K562 (cell line): ENCODE measurements around the gene TUBB2A. TPM values are rescaled to one million over a fixed set of nuclear protein-coding genes. Genes with fewer than 3 reads are reported as not detected.

Experiments used
- polyA plus RNA-seq, 8 experiments: library from polyadenylated mRNA; depleted of rRNA in 4 of 8; stranded (reverse) in 5 of 8; unstranded in 3 of 8; fragments of >200 nt; fragmentation: Nextera tagmentation in 2 of 8; fragmentation: Illumina TruSeq in 1 of 8; extraction: Ambion mirVana in 2 of 8; extraction: Trizol in 1 of 8; gene quantifications; 2 replicates each; pipeline versions ENCODE4 v1.2.1 to v1.2.3, GENCODE V29; 2011 to 2014; ENCODE audit warnings: inconsistent platforms in 1 of 8, missing spikeins in 1 of 8
- total RNA-seq, 7 experiments: library from RNA; depleted of rRNA in 6 of 7; stranded (reverse); fragments of >200 nt in 6 of 7; fragmentation: Illumina TruSeq in 2 of 7; extraction: Trizol in 2 of 7; gene quantifications; 2 replicates each; pipeline versions ENCODE4 v1.2.1 to v1.2.3, GENCODE V29; 2011 to 2021; ENCODE audit warnings: low replicate concordance in 1 of 7
- TF ChIP-seq, protein P1 (sequence below), 2 experiments: fragments of 450-650 bp; formaldehyde crosslinking in 1 of 2; IDR thresholded peaks; 2 replicates each; pipeline versions ENCODE4 v1.4.0 to v1.6.1; 2014 to 2020; ENCODE audit warnings: mild to moderate bottlenecking in 2 of 2, borderline replicate concordance in 1 of 2, low read depth in 1 of 2

The TUBB2A gene
- total and polyA plus RNA-seq, 9 of the 15 experiments (the other 6 are each of a cell fraction or from before 2014, with no cell fraction given), result 3.6 to 92.1 (median 45.6) TPM

DNA sequence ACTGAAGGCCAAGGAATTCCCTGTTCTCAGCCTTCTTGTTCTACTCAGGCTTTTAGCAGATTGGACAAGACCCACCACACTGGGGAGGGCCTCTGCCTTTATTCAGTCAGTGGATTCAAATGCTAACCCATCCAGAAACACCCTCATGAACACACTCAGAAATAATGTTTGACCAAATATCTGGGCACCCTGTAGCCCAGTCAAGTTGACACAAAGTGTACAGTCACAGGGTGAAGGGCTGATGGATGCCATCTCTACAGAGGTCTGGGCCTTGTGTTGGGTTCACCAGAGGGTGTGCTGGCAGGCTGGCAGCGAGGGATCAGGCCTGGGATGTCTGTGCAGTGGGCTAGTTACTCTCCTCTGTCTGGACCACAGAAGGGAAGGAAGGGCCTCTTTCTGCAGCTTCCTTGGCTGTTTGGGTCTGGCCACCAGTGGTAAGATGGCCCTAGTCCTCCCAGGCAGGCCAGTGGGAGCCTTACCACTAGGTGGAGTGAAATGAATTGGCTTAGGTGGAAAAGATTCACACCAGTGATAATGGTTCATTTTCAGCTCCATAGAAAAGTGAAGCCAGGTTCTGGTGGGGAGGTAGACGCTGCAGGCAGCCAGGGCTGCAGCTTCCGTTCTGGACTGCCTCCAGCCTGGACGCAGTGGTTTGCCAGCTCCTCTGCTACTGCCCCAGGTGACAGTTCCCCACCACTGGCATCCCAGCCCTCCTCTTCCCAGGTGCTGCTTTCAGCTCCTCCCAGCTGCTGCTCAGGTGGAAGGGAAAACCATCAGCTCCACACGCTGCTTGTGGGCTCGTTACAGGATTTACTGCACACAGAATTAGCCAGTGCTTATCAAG lies 9.2 kb downstream of the TUBB2A start (continued):
- TF ChIP-seq, protein P1, sequence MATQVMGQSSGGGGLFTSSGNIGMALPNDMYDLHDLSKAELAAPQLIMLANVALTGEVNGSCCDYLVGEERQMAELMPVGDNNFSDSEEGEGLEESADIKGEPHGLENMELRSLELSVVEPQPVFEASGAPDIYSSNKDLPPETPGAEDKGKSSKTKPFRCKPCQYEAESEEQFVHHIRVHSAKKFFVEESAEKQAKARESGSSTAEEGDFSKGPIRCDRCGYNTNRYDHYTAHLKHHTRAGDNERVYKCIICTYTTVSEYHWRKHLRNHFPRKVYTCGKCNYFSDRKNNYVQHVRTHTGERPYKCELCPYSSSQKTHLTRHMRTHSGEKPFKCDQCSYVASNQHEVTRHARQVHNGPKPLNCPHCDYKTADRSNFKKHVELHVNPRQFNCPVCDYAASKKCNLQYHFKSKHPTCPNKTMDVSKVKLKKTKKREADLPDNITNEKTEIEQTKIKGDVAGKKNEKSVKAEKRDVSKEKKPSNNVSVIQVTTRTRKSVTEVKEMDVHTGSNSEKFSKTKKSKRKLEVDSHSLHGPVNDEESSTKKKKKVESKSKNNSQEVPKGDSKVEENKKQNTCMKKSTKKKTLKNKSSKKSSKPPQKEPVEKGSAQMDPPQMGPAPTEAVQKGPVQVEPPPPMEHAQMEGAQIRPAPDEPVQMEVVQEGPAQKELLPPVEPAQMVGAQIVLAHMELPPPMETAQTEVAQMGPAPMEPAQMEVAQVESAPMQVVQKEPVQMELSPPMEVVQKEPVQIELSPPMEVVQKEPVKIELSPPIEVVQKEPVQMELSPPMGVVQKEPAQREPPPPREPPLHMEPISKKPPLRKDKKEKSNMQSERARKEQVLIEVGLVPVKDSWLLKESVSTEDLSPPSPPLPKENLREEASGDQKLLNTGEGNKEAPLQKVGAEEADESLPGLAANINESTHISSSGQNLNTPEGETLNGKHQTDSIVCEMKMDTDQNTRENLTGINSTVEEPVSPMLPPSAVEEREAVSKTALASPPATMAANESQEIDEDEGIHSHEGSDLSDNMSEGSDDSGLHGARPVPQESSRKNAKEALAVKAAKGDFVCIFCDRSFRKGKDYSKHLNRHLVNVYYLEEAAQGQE (IDR thresholded peaks at IDR 0.05; ENCODE audit: borderline replicate concordance), result peak; percentile 47; the same call in 1 of the 2 replicates
- TF ChIP-seq, protein P1 (CRISPR knock-in tag; IDR thresholded peaks at IDR 0.05; ENCODE audit: low read depth), result no peak
